Brain pericyte (primary cell): Measurements from ENCODE around the gene CAPN1.

ENCODE experiments used
- DNase-seq: peaks from one replicate; pipeline ENCODE4 v3.0.0-alpha.2; 2012; ENCODE audit warnings: low read depth, low spot score

The CAPN1 gene

DNA sequence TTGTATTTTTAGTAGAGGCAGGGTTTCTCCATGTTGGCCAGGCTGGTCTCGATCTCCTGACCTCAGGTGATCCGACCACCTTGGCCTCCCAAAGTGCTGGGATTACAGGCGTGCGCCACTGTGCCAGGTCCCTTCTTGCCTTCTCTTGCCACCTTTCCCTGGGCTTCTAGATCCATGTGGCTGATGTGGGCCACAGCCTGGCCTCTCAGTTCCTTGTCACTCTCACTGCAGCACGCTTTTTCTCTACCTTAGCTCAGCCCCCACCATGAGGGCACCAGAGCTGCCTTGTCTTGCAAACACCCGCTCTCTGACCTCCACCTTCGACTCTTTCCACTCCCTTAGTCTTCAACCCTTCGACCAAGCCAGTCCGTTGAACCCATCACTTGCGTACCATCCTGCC, 7.5 kb downstream of the CAPN1 start:
- no peak for DNase-seq

DNA sequence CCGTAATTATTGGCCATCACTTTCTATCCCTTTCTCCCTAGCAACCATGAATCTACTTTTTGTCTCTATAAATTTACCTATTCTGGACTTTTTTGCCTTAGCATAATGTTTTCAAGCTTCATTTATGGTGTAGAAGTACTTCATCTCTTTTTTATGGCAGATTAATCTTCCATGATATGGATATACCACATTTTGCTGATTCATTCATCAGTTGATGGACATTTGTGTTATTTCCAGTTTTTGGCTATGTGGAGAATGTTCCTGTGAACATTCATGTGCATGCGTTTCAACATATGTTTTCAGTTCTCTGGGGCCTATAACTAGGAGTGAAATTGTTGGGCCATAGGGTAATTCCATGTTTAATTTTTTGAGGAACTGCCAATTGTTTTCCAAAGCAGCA, 12.8 kb downstream of the CAPN1 start:
- no peak for DNase-seq

DNA sequence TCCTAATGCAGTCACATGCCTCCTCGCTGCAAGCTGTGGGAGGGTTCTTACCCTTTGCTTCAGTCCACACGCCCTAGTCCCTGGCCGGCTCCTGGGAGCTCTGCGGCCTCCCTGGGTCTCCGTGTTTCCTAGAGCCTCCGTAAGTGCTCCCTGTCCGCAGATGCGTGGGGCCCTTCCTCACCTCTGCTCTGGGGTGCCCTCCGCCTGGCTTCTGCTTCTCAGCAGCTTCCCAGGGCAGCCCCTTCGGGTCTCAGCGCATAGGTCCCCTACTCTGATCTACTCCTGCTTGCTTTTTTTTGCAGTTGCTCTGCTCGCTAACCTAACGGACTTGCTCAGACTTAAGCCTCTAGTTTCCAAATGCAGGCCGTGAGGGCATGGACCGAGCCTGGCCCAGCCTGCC, 22.4 kb downstream of the CAPN1 start:
- no peak for DNase-seq

- DNase-seq: no peak
Measured at GRCh38 chr11:65204646-65205601, 23.2 kb downstream of the CAPN1 start.

DNA sequence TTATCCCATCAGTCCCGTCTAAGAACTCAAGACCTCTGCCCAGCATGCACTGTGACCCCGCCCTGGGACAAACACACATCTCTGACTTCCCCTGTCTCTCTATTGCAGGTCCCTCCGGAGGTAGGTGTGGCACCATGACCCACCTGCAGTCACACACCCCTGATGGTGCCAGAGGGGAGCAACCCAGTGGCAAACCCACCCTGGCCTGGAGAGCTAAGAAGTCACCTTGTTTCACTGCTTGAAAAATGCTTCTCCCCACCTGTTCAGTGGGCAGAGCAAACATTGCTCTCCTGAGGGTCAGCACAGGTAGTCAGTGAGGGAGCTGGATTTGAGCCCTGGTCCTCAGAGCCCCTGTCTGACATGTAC, 23.9 kb downstream of the CAPN1 start:
- DNase-seq: no peak

GRCh38 chr11:65206441-65206841, 24.7 kb downstream of the CAPN1 start:
- no peak for DNase-seq

GRCh38 chr11:65206901-65207300, 25.2 kb downstream of the CAPN1 start:
- no peak for DNase-seq

- no peak for DNase-seq
Measured at GRCh38 chr11:65207918-65208784, 26.4 kb downstream of the CAPN1 start.

GRCh38 chr11:65208785-65209710, 27.3 kb downstream of the CAPN1 start:
- DNase-seq: no peak

- DNase-seq: no peak
Measured at GRCh38 chr11:65209711-65210360, 28.1 kb downstream of the CAPN1 start.

DNA sequence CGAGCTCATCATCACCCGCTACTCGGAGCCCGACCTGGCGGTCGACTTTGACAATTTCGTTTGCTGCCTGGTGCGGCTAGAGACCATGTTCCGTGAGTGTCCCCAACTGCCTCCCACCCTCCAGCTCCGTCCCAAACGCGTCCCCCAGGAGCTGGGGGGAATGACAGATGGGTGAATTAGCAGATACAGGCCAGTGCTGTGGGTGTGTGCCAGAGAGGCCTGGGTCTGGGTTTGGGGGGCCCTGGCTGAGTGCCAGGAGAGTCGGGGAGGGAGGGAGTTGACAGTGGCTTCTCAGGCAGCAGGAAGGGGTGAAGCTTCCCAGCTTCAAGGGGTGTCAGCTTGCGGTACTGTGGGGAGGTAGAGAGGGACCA, 28.6 kb downstream of the CAPN1 start:
- no peak for DNase-seq

DNA sequence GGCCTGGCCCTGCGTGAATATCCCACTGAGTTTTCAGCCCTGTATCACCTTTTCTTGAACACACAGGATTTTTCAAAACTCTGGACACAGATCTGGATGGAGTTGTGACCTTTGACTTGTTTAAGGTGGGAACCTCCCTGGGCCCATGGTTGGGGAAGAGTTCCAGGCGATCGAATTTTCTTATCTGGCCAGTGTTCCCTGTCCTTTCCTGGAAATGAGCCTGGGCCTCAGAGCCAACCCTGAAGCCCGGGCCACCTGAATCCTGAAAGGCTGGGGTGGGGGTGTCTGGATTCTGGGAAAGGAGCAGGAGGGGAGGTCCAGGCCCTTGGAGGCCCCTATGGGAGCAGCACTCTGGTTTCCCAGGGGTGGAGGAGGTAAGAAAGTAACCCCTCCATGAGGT, 29.0 kb downstream of the CAPN1 start:
- no peak for DNase-seq

DNA sequence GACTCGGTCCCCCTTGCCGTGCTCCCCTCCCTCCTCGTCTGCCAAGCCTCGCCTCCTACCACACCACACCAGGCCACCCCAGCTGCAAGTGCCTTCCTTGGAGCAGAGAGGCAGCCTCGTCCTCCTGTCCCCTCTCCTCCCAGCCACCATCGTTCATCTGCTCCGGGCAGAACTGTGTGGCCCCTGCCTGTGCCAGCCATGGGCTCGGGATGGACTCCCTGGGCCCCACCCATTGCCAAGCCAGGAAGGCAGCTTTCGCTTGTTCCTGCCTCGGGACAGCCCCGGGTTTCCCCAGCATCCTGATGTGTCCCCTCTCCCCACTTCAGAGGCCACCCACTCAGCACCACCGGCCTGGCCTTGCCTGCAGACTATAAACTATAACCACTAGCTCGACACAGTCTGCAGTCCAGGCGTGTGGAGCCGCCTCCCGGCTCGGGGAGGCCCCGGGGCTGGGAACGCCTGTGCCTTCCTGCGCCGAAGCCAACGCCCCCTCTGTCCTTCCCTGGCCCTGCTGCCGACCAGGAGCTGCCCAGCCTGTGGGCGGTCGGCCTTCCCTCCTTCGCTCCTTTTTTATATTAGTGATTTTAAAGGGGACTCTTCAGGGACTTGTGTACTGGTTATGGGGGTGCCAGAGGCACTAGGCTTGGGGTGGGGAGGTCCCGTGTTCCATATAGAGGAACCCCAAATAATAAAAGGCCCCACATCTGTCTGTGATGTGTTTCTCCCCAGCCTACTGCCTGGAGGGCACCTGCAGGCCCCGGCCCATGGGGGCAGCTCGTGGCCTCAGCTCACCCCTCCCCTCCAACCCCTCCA, 29.8 kb downstream of the CAPN1 start:
- no peak for DNase-seq

DNA sequence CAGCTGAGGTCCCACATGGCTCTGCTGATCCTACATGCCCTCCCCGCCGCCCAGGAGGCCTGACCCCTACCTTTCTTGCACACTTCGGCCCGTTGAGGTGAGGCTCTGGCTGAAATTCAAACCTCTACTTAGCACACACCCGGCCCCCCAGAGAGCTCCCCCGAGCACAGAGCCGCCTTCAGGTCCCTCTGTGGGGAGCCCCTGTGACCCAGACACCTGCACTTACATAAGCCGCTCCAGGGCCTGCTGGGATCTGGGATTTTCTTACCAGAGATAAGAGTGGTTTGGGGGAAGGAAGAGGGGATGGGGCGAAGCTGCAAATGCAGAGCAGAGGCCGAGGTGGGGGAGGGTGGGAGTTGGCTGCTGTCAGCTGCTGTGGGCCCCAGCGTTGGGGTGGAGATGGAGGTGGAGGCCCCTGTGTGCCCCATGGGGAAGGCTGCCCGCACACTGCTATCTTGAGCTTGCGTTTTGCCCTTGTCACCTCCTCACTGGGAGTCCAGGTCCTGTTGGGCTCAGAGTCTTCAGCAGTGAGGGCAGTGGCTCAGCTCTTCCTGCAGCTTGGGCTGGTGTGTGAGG, 30.6 kb downstream of the CAPN1 start:
- DNase-seq: no peak

- no peak for DNase-seq
Measured at GRCh38 chr11:65213322-65214211, 31.8 kb downstream of the CAPN1 start.

DNA sequence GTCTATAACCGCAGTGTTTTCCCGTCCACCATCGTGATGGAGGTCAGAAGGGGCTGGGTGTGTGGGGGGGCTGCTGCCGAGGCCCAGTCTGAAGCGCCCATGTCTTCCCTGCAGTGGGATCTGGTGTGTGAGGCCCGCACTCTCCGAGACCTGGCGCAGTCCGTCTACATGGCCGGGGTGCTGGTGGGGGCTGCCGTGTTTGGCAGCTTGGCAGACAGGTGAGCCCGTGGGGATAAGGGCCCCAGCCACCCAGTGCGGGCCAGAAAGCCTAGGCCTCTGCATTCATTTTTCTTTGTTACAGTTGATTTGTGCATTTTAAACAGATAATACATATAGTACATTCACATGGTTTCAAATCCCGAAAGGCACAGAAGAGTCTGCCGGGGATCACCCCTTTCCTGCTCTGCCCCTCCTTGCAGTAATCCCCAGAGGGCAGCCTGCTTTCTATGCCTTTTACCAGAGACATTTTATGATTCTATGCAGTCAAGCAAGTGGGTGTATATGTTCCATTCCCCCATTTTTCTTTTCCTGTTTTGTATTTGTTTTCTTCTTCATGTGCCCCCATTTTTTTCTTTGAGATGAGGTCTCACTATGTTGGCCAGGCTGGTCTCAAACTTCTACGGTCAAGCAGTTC, 32.6 kb downstream of the CAPN1 start:
- DNase-seq: no peak

- no peak for DNase-seq
Measured at GRCh38 chr11:65215441-65216076, 33.8 kb downstream of the CAPN1 start.

DNA sequence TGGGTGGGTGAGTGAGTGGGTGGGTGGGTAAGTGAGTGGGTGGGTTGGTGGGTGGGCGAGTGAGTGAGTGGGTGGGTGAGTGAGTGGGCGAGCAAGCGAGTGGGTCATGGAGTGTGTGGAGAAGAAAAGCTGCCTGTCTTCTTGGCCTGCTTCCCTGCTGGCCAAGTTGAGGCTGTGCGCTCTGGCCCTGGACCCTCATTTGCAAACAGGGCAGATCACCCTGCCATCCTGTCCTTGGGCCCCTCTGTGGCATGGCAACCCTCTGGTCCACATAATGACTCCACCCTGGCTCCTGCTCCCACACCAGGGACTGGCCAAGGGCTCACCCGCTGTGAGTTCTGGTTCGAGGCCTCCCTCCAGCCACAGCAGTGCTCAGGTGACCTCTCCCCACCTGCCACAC, 35.1 kb downstream of the CAPN1 start:
- no peak for DNase-seq
